ENCODE measurements around the gene PIKFYVE. TPM values are rescaled to one million over a fixed set of nuclear protein-coding genes. Genes with fewer than 3 reads are reported as not detected.
"Not testable (repeated sequence)": the region's sequence is repeated elsewhere in the genome, so short reads cannot be mapped to it uniquely, and the experiment has no call there.

Gene PIKFYVE
- total RNA-seq, 1 donor from 2014 or later, result 14.8 TPM

- DNase-seq (ENCODE audit: missing footprints), result peak; percentile 92
- ATAC-seq, result peak; percentile 84
- intact Hi-C loops (cut with DNase I), result loop anchor here (1.0 kb wide), 1 partner anchor 12 kb away; the partner anchor contains the start of gene PIKFYVE
These were observed 11.8 kb upstream of the PIKFYVE start for GRCh38 chr2:208254118-208254870.

DNA sequence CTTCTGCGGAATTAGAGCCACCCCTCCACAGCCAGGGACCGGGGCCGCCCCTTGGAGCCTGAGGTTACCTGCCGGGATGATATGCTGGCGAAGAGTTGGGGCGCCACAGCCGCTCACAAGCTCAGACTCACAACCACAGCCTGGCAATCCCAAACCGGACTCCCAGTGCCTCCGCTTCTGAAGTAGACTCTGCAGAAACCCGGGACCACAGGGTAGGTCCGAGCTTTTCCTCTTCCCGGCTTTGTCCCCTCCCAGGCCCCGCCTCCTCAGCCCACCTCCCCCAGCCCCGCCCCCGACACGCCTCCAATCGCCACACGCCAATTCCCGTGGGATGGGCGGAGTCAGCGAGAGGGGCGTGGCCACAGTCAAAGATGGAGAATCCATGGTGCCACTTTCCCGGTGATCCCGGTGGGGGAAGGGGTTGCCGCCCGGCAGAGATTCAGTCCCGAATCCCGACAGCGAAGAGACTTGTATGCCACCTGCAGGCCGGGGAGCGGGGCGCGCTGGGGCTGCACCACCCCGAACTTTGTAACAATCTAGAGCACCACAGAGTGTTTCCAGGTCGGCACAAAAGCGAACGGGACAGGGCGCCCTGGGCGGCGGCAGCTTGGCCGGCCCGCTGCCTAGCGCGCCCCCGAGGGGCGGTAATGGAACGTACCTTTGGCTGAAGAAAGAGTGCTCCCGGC is 11.0 kb upstream of the PIKFYVE start, which contains the start of gene IDH1:
Gene IDH1 (minus strand): TSS at position 201 of the 686 bp plus-strand sequence. CDS start 3,520 bp downstream, outside the sequence.
- DNase-seq (ENCODE audit: missing footprints) (peak; percentile 98), ATAC-seq (peak; percentile 97)
- intact Hi-C loops (cut with DNase I), result loop anchor here (1.0 to 5.0 kb wide), 2 partner anchors 11 to 78 kb away; partner anchors contain the start of gene PIKFYVE

DNA sequence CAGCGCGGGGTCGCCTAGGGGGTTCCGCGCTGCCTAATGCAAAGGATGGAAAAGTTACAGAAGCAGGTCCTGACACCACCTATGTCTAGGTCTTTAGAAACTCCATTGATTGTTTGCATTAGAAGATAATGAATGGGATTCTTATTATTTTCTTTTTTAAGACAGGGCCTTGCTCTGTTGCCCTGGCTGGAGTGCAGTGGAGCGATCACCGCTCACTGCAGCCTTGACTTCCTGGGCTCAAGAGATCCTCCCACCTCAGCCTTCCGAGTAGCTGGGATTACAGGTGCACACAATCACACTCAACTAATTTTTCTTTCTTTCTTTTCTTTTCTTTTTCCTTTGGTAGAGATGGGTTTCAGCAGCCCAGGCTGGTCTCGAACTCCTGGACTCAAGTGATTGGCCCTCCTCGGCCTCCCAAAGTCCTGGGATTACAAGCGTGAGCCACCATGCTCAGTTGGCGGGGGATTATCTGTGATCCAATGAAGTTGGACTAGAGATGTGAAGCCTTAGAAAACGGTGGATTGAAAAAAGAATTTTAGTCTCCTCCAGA is 10.4 kb upstream of the PIKFYVE start:
- intact Hi-C loops (cut with DNase I), result loop anchor here (5.0 kb wide), 1 partner anchor 78 kb away; no protein-coding TSS in a partner anchor
- ATAC-seq (no peak), DNase-seq (ENCODE audit: missing footprints) (no peak)

- no peak for DNase-seq (ENCODE audit: missing footprints)
- intact Hi-C loops (cut with DNase I), result loop anchor here (5.0 kb wide), 1 partner anchor 79 kb away; no protein-coding TSS in a partner anchor
- ATAC-seq, result no peak
These were observed 9.8 kb upstream of the PIKFYVE start for GRCh38 chr2:208256192-208256782.

DNA sequence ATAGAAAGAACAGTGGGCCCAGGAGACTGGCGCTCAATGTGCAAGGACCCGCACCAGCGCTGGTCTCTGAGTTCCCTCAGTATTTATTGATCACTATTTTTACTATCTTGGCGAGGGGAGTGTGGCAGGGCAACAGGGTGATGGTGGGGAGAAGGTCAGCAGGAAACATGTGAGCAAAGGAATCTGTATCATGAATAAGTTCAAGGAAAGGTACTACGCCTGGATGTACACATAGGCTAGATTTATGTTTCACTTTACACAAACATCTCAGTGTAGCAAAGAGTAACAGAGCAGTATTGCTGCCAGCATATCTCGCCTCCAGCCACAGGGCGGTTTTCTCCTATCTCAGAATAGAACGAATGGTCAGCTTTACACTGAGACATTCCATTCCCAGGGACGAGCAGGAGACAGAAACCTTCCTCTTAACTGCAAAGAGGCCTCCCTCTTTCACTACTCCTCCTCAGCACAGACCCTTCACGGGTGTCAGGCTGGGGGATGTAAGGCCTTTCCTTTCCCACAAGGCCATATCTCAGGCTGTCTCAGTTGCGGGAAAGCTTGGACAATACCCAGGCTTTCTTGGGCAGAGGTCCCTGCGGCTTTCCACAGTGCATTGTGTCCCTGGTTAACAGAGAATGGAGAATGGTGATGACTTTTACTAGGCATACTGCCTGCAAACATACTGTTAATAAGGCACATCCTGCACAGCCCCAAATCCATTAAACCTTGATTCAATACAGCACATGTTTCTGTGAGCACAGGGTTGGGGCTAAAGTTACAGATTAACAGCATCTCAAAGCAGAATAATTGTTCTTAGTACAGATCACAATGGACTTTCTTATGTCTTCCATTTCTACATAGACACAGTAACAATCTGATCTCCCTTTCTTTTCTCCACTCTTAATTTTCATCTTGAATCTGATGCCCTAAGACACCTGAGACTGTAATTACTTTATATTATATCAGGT is 8.9 kb upstream of the PIKFYVE start:
- ATAC-seq, result not testable (repeated sequence)
- intact Hi-C loops (cut with DNase I), result loop anchor here (5.0 kb wide), 1 partner anchor 80 kb away; no protein-coding TSS in a partner anchor

DNA sequence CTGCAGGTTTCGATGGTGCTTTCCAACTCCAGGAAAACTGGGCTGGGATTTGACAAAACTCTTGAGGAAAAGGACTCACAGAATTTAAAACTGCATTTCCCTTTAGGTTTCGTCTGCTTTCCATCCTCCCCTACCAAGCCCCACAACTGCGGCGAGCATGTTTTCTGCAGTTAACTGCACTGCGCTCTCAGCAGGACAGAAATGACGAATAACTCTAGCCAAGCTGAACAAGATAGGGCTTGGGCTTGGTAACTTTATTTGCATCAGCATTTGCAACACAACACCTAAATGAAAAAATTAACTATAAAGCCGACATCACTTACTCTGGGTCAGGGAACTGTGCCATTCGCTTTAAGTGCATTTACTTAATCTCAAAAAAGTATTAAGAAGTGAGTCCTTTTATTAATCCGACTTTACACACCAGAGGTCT is 669 bp upstream of the PIKFYVE start:
- no peak for DNase-seq (ENCODE audit: missing footprints)
- peak; percentile 35 for ATAC-seq
- intact Hi-C loops (cut with DNase I), result loop anchor here (5.0 kb wide), 1 partner anchor 57 kb away; no protein-coding TSS in a partner anchor

More for the DNA sequence above, 8.9 kb upstream of the PIKFYVE start:
- DNase-seq (ENCODE audit: missing footprints), result not testable (repeated sequence)

DNA sequence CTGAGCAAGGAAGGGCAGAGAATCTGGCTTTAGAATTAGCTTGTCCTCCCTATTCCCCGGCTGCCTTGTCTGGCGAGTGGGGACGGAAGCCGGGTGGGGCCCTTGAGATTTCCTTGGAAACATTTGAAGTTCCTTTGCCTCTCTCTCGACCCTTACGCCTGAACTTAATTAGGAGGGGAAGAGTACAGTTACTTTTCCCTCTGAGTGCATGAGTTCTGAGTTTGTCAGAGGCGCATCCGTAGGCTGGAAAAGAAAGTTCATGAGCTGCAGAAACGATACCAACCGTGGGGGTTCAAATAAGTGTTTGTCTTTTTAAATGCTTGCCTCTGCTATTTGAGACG is 468 bp downstream of the PIKFYVE start:
- ATAC-seq (no peak), DNase-seq (ENCODE audit: missing footprints) (no peak)
- intact Hi-C loops (cut with DNase I), result loop anchor here (1.0 to 5.0 kb wide), 2 partner anchors 12 to 56 kb away; no protein-coding TSS in a partner anchor

GRCh38 chr2:208266936-208267335 is 881 bp downstream of the PIKFYVE start:
- DNase-seq (ENCODE audit: missing footprints) (no peak), ATAC-seq (no peak)
- intact Hi-C loops (cut with DNase I), result loop anchor here (1.0 to 5.0 kb wide), 2 partner anchors 13 to 55 kb away; no protein-coding TSS in a partner anchor

- intact Hi-C loops (cut with DNase I), result loop anchor here (5.0 kb wide), 1 partner anchor 55 kb away; no protein-coding TSS in a partner anchor
- not testable (repeated sequence) for ATAC-seq; DNase-seq (ENCODE audit: missing footprints)
These were observed 1.5 kb downstream of the PIKFYVE start for GRCh38 chr2:208267526-208267925.

DNA sequence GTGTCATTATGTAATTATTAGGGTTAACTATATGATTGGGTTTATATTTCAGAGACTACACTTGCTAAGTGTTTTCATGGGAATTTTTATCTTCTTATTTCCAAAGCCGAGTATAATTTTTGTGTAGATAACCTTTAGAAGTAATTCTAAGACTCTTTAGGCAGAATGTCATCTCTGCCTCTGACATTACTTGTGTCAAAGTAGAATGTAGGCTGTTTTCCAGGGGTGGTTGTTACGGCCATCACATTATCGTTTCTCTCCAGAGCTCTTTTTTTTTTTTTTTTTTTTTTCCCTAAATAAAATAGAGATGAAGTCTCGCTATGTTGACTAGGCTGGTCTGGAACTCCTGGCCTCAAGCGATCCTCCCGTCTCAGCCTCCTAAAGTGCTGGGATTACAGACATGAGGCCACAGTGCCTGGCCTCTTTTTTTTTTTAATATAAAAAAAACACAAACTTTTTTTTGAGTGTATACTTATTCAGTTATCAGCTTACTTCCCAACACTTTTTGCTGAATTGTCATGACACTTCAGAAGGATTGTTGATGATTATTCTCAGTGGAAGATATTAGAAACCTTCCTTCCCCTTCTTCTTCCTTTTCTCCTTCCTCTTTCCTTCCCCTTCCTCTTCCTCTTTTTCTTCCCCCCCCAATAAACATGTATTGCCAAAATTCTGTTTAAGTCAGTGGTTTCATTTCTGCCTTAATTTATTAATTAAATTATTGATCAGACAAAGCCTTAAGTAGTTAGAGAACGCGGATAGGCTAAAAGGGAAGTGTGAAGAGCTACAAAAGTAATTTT is 2.3 kb downstream of the PIKFYVE start:
- ATAC-seq (no peak), DNase-seq (ENCODE audit: missing footprints) (no peak)
- intact Hi-C loops (cut with DNase I), result loop anchor here (5.0 kb wide), 1 partner anchor 54 kb away; no protein-coding TSS in a partner anchor

- DNase-seq (ENCODE audit: missing footprints) (no peak), ATAC-seq (no peak)
- intact Hi-C loops (cut with DNase I), result loop anchor here (5.0 kb wide), 1 partner anchor 53 kb away; no protein-coding TSS in a partner anchor
These were observed 3.0 kb downstream of the PIKFYVE start for GRCh38 chr2:208269091-208269490.

GRCh38 chr2:208274748-208275147 is 8.7 kb downstream of the PIKFYVE start:
- intact Hi-C loops (cut with DNase I), result no loop called here
- ATAC-seq (no peak), DNase-seq (ENCODE audit: missing footprints) (no peak)

DNA sequence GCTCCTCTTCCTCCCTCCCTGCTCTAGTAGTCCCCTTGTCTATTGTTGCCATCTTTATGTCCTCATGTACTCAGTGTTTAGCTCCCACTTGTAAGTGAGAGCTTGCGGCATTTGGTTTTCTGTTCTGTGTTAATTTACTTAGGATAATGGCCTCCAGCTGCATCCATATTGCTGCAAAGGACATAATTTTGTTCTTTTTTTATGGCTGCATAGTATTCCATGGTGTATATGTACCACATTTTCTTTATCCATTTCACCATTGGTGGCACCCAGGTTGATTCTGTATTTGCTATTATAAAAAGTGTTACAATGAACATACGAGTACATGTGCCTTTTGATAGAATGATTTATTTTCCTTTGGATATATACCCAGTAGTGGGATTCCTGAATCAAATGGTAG is 12.5 kb downstream of the PIKFYVE start:
- intact Hi-C loops (cut with DNase I), result no loop called here
- DNase-seq (ENCODE audit: missing footprints), result no peak
- no peak for ATAC-seq

DNA sequence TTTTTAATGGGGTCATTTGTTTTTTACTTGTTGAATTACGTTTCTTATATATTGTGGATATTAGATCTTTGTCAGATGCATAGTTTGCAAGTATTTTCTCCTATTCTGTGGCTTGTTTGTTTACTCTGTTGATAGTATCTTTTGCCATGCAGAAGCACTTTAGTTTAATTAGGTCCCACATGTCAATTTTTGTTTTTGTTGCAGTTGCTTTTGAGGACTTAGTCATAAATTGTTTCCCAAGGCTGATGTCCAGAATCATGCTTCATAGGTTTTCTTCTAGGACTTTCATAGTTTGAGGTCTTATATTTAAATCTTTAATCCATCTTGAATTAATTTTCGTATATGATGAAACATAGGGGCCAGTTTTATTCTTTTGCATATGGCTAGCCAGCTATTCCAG is 13.2 kb downstream of the PIKFYVE start:
- ATAC-seq, result no peak
- intact Hi-C loops (cut with DNase I), result no loop called here
- no peak for DNase-seq (ENCODE audit: missing footprints)

DNA sequence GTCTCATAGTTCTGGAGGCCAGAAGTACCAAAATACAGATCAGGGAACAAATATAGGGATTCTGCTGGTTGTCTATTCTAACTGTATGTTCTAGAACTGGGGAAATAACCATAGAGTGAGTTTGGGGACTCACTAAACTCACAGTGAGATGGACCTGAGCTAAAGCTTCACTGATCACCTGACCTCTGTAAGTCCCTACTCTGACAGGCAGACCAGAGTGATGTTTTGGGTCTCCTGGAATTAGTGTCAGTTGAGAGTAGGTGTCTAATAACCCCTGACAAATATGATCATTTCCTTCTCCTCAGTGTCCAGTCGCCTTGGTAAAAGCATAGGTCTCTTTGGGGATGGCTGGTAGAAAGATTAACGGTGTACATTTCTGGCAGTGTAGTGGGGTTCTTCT is 14.2 kb downstream of the PIKFYVE start:
- DNase-seq (ENCODE audit: missing footprints) (no peak), ATAC-seq (no peak)
- intact Hi-C loops (cut with DNase I), result no loop called here

- intact Hi-C loops (cut with DNase I), result no loop called here
- no peak for ATAC-seq
- no peak for DNase-seq (ENCODE audit: missing footprints)
These were observed 14.9 kb downstream of the PIKFYVE start for GRCh38 chr2:208280933-208281332.

- ATAC-seq (no peak), DNase-seq (ENCODE audit: missing footprints) (no peak)
- intact Hi-C loops (cut with DNase I), result no loop called here
These were observed 19.8 kb downstream of the PIKFYVE start for GRCh38 chr2:208285853-208286252.
